GM19328 (cell line): ENCODE data around the gene TRNAU1AP.

Experiments
- ATAC-seq: cut with Tn5 transposase; IDR thresholded peaks from one replicate; pipeline ENCODE4 v1.9.1; 2021; ENCODE audit warnings: mild to moderate bottlenecking, moderate library complexity; ENCODE audit not compliant: unreplicated experiment

The TRNAU1AP gene

DNA sequence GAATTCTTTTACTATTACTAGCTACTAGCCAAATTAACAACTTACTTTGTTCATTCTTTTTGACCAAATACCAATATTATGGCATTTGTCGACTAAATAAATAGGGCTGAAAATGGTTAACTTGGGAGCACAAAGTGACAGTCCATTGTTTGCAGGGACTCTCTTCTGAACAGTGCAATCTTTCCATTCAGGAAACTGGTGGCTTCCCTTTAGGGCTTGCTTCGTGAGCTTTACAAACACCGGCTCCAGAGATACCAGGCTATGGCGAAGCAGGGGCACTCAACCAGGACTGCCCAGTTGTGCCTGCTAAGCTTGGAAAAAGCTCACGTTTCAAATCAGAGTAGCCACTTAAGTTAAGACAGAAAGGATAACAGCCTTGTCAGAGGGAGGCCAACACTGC, 51.5 kb downstream of the TRNAU1AP start:
- no peak for ATAC-seq

DNA sequence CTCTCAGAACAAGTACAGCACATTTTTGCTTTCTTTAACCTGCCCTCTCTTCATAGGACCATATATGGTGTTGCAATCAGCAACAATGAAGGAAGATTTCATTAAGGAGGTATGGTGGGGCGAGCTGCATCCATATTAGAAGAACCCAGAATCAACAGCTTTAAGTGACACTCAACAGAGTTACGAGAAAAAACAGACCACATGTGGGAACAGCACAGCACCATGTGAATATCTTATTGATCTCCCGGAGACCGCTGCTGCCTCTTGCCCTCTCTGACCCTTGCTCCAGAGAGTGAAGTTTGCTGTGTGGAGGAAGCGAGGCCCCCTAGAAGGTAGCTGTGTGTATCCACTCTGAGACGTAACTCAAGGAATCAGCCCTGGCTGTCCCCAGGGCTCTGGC, 52.1 kb downstream of the TRNAU1AP start:
- no peak for ATAC-seq

DNA sequence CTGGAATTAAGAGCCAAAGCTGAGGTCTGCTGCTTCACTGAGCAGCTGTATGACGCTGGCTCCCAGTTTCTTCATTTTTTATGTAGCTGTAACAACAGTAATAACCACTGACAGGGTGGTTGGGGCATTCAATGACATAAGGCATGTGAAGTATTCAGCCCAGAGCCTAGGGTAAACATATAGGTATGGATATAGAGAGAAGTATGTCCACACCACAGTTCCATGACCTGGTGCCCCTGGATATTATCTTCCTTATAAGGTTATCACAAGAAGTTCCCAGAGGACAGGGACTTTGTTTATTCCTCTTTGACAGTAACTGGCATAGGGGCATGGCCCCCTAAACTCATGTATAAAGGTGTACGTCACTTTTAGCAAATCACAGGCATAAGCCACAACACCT, 53.9 kb downstream of the TRNAU1AP start:
- ATAC-seq = no peak

DNA sequence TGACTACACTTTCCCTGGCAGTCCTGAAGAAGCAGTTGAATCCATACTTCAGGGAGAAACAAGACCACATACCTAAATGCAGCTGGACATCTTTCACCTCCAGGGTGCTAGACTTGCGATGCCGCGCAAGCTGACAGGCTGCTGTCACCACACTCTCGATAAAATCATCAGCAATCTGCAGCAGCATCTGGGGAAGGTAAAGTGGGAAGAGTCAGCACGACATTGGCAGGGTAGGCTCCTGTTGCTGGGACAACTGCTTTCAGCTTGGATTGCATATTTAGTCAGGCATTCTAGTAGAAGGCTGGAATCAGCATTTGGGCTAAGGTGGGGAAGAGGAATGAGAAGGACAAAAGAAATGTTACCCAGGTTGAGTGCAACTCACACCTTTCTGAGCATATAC, 60.3 kb downstream of the TRNAU1AP start:
- no peak for ATAC-seq
